Fibroblast of the conjunctiva (primary cell): ENCODE results near the gene SKA2.
"Not testable (repeated sequence)": the region's sequence is repeated elsewhere in the genome, so short reads cannot be mapped to it uniquely, and the experiment has no call there.

ENCODE experiments used
- DNase-seq: peaks from one replicate; pipeline ENCODE4 v3.0.0-alpha.2; 2010; ENCODE audit warnings: low read depth

Gene SKA2

DNA sequence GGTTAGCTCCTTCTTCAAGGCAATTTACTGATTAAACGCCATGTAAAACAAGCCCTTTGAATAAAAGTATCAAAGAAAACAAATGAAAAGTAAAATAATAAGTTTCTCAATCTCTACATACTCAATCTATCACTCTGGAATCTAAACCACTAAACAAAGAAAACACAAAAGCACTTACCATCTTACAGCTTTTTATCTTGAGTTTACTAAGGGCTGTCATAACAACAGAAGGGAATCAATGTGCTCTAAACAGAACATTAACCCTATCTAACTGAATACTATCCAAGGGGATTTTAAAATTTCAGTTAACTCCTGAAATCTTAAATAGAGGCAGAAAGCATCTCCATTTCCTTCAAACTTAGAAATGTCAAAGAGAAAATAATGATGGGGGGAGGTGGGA, 3.4 kb downstream of the SKA2 start:
- DNase-seq: no peak

- DNase-seq: no peak
Measured at GRCh38 chr17:59151006-59151405, 4.0 kb downstream of the SKA2 start.

GRCh38 chr17:59149841-59150511, 5.0 kb downstream of the SKA2 start:
- DNase-seq: no peak

DNA sequence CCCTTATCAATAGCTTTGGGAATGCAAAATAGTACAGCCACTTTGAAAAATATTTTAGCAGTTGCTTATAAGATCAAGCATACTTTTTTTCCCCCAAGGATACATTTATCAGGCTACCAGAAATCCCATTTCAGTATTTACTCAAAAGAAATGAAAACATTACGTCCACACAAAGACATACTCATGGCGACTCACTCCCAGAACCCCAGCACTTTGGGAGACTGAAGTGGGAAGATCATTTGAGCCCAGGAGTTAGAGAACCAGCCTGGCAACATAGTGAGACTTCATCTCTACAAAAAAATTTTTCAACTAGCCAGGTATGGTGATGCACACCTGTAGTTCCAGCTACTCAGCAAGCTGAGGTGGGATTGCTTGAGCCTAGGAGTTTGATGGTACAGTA, 5.9 kb downstream of the SKA2 start:
- DNase-seq: no peak

DNA sequence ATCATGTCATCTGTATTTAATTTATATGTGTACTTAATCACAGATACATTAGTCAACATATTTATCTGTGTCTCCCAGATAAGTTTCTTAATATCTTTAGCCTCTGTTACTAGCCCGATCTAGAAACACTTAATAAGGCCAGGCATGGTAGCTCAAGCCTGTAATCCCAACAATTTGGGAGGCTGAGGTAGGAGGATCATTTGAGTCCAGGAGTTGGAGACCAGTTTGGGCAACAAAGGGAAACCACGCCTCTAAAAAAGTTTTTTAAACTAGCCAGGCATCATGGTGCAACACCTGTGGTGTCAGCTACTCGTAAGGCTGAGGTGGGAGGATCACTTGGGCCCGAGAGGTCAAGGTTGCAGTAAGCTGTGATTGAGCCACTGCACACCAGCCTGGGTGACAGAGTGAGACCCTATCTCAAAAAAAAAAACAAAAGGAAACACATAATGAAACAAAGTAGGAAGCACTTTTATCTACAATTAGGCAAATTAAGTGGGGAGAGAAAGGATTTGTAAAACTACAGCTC, 9.4 kb downstream of the SKA2 start:
- no peak for DNase-seq

GRCh38 chr17:59141860-59142259, 13.1 kb downstream of the SKA2 start:
- DNase-seq: no peak

GRCh38 chr17:59139939-59140338, 15.0 kb downstream of the SKA2 start:
- DNase-seq: no peak

GRCh38 chr17:59138339-59138738, 16.6 kb downstream of the SKA2 start:
- DNase-seq: not testable (repeated sequence)

DNA sequence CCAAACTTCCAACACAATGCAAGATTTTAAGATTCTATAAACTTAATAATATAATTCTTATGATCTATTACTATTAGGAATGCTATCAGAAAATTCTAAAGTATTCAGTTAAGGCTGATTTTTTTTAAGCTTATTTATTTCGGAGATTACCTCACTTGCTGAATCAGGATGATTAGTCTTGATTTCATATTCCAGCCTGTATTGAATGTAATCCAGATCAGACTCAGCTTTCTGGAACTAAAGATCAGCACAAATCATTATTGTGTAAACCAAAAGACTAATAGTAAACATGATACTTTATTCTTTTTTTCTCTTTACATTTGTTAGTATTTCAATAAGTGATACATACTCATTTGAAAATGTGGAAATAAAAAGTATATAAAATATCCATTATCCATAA, 23.9 kb downstream of the SKA2 start:
- no peak for DNase-seq

GRCh38 chr17:59129814-59130213, 25.2 kb downstream of the SKA2 start:
- DNase-seq: no peak

GRCh38 chr17:59126809-59127417, 28.1 kb downstream of the SKA2 start:
- no peak for DNase-seq

- no peak for DNase-seq
Measured at GRCh38 chr17:59124665-59125064, 30.3 kb downstream of the SKA2 start.

GRCh38 chr17:59121901-59122480, 33.0 kb downstream of the SKA2 start:
- no peak for DNase-seq

GRCh38 chr17:59115474-59115873, 39.5 kb downstream of the SKA2 start:
- DNase-seq: no peak

GRCh38 chr17:59111539-59111938, 43.4 kb downstream of the SKA2 start:
- DNase-seq: no peak

DNA sequence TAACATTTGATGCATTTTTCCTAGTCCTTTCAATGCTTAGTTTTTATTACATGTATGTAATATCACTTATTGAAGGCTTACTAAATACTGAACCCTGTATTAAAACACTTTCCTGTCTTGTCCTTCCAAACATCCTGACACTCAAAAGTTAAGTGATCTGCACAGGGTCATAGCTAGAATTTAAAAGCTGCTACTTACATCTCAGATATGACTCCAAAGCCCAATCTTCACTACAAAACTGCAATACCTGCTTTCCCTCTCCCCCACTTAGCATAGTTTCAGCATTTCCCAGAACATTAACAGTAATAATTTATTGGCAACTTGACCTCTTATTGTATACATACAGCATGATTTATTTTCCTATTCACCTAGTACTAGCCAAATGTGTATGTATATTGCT, 44.0 kb downstream of the SKA2 start:
- no peak for DNase-seq

- DNase-seq: no peak
Measured at GRCh38 chr17:59108400-59109102, 46.4 kb downstream of the SKA2 start.

DNA sequence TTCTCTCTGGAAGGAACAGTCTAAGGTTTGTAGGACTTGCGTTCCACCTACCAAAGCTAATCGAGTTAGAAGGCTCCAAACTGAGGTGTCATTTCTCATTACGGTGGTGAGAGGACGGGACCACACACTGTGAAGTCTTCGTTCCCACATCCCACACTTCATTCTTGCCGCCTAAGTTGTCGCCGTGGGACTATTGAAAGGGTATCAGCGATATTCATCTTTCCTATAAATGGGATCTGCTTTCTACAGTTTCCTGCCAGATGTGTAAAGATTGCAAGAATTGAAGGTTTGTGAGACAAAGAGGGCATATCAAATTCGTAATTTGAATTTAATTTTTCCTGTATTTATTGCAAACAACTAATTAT, 47.7 kb downstream of the SKA2 start:
- DNase-seq: no peak

DNA sequence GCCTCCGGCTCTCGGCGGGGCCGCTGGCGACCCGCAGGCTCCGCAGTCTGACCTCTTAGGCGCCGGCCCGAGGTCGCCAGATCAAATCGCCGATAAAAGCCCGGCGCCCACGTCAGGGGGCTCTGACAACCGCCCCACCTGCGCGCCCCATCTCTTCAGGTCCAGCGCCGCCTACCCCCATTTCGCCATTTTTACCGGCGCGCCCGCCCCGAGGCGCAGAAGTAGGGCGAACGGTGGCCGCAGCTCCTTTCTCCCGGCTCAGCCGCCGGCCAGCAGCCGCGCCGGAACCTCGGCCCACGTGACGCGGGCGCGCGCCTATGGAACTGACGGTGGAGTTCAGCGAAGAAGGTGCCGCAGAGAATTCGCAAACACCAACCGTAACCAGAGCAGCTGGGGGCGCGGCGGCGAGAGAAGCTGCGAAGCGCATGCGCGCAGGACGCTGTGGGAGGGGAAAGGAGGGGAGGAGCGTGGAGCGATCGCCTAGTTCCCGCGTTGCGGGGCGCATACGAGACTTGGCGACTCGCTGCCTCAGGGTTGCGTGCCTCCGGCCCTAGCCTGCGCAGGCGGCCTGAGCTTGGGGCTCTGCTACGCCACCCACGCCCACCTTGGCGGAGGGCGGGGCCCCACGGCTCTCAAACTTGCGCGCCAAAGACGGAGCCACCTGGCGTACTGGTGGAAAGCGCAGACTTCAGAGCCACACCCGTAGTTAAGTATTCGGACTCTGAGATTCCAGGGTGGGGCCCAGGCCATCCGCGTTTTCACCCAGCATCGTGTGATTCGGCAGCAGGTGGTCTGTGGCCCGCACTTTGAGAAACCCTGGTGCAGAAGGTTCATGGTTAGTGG, 48.3 kb downstream of the SKA2 start, which contains the start of gene TRIM37:
Gene TRIM37 (minus strand): TSS at position 418 of the 843 bp plus-strand sequence. CDS start 419 bp downstream, outside the sequence.
- peak; percentile 98 for DNase-seq

DNA sequence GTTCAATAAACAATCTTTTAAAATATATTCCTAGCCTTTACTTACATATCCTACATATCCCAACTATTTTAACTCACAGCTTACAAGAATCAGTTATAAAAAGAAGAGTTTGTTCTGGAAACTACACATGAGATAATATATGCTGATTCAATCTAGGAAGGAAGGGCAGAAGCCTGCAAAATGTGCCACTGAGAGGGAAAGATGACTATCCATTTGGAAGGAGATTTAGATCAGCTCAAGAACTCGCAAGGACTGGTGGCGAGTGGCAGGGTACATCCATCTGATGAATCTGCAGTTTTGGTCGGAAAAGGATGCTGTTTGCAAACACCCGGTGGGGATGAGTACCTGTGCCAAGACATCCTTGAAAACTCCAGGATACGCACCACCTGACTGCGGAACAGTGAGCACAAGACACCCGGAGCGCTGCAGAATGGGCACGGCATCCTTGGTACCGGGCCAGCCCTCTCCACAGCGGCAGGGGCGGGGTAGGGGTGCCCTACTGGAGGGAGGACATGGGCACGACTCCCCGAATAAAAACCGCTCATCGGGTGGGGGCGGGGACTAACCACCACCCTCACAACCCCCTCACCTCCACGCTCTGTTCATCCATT, 49.0 kb downstream of the SKA2 start:
- peak; percentile 9 for DNase-seq

GRCh38 chr17:59101178-59101577, 53.8 kb downstream of the SKA2 start:
- no peak for DNase-seq
